OCI-LY1 (cell line): Measurements from ENCODE around the gene H6PD.

Source experiments
- H2AFZ ChIP-seq: fragments of 200-600 bp; sonication (generic), shearing (Covaris generic); 2 replicates; pipeline ENCODE4 v1.6.0; 2014; ENCODE audit warnings: antibody characterized with exemption, mild to moderate bottlenecking, low read length
- H3F3A ChIP-seq: fragments of 200-600 bp; sonication (generic), shearing (Covaris generic); 2 replicates; pipeline ENCODE4 v1.6.0; 2014; ENCODE audit warnings: mild to moderate bottlenecking, antibody characterized with exemption, low read length, moderate library complexity; ENCODE audit not compliant: insufficient read depth
- H3K27ac ChIP-seq: fragments of 200-600 bp; sonication (generic); 2 replicates; pipeline ENCODE4 v1.5.1; 2014; ENCODE audit warnings: low read length, mixed run types, mild to moderate bottlenecking, low read depth; ENCODE audit not compliant: poor library complexity, severe bottlenecking
- H3K27me3 ChIP-seq: fragments of 200-600 bp; sonication (generic); 2 replicates; pipeline ENCODE4 v1.6.0; 2014; ENCODE audit warnings: antibody characterized with exemption, mild to moderate bottlenecking, low read length, moderate library complexity; ENCODE audit not compliant: insufficient read depth
- H3K36me3 ChIP-seq: fragments of 200-600 bp; sonication (generic); 2 replicates; pipeline ENCODE4 v1.6.1; 2014; ENCODE audit warnings: mild to moderate bottlenecking, antibody characterized with exemption, low read length, moderate library complexity, mixed read lengths; ENCODE audit not compliant: insufficient read depth
- H3K4me1 ChIP-seq: fragments of 200-600 bp; sonication (generic); 2 replicates; pipeline ENCODE4 v1.5.1; 2014; ENCODE audit warnings: mild to moderate bottlenecking, low read length, moderate library complexity; ENCODE audit not compliant: insufficient read depth, severe bottlenecking
- H3K4me2 ChIP-seq: fragments of 200-600 bp; sonication (generic), shearing (Covaris generic); 2 replicates; pipeline ENCODE4 v1.6.1; 2014; ENCODE audit warnings: low read length
- H3K4me3 ChIP-seq: fragments of 200-600 bp; sonication (generic); 2 replicates; pipeline ENCODE4 v1.5.1; 2014; ENCODE audit warnings: low read length, low read depth, mild to moderate bottlenecking, mixed read lengths; ENCODE audit not compliant: poor library complexity, severe bottlenecking
- H3K79me2 ChIP-seq: fragments of 200-600 bp; shearing (Covaris generic); 2 replicates; pipeline ENCODE4 v1.6.1; 2016; ENCODE audit warnings: mixed run types, low read length, mixed read lengths; ENCODE audit not compliant: insufficient read depth
- H3K9ac ChIP-seq: fragments of 200-600 bp; sonication (generic), shearing (Covaris generic); 2 replicates; pipeline ENCODE4 v1.6.1; 2014; ENCODE audit warnings: mild to moderate bottlenecking, low read length, mixed read lengths
- H3K9me2 ChIP-seq: fragments of 200-600 bp; sonication (generic), shearing (Covaris generic); 2 replicates; pipeline ENCODE4 v1.6.1; 2014; ENCODE audit warnings: low read depth, mild to moderate bottlenecking, low read length, mixed read lengths
- H3K9me3 ChIP-seq: fragments of 200-600 bp; shearing (Covaris generic); 2 replicates; pipeline ENCODE4 v1.6.1; 2014; ENCODE audit warnings: low read length, mixed read lengths
- H4K20me1 ChIP-seq: fragments of 200-600 bp; sonication (generic), shearing (Covaris generic); 2 replicates; pipeline ENCODE4 v1.6.0; 2016; ENCODE audit warnings: mild to moderate bottlenecking, low read length; ENCODE audit not compliant: insufficient read depth
- EZH2 ChIP-seq: fragments of 200-600 bp; sonication (generic), shearing (Covaris generic); IDR thresholded peaks from 2 replicates; pipeline ENCODE4 v1.8.0; 2017; ENCODE audit warnings: borderline replicate concordance, mixed run types, mild to moderate bottlenecking, antibody characterized with exemption, low read length, moderate library complexity, mixed read lengths
- TF ChIP-seq, protein P1 (sequence below): fragments of 200-600 bp; sonication (generic), shearing (Covaris generic); IDR thresholded peaks from 2 replicates; pipeline ENCODE4 v1.5.1; 2017; ENCODE audit warnings: mild to moderate bottlenecking, antibody characterized with exemption, low read length, moderate library complexity, mixed read lengths

Gene H6PD

DNA sequence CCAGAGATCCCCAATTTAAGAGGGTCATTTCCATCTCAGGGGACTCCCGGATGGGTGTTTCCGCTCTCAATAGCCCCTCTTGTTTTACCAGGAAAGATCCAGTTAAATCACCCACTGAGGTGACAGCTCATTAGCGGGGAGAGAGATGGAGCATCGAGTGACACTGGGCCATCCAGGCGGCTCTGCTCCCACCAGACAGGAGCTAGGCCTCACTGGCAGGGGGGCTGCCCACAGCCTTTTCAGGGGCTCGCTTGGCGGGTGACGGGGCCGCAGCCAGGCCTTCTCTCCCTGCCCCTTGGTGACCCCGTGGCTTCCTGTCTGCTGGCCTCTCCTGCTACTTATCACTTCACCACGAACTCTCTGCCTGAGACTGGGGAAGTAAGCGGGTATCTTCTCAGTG lies 31.4 kb downstream of the H6PD start:
- H3K9me3 ChIP-seq, result no peaks in the 10 kb centered on the region
- H3K27ac ChIP-seq, result no peak overlapping the region
- no peak overlapping the region for H2AFZ ChIP-seq
- TF ChIP-seq EZH2, result no peak
- TF ChIP-seq, protein P1, sequence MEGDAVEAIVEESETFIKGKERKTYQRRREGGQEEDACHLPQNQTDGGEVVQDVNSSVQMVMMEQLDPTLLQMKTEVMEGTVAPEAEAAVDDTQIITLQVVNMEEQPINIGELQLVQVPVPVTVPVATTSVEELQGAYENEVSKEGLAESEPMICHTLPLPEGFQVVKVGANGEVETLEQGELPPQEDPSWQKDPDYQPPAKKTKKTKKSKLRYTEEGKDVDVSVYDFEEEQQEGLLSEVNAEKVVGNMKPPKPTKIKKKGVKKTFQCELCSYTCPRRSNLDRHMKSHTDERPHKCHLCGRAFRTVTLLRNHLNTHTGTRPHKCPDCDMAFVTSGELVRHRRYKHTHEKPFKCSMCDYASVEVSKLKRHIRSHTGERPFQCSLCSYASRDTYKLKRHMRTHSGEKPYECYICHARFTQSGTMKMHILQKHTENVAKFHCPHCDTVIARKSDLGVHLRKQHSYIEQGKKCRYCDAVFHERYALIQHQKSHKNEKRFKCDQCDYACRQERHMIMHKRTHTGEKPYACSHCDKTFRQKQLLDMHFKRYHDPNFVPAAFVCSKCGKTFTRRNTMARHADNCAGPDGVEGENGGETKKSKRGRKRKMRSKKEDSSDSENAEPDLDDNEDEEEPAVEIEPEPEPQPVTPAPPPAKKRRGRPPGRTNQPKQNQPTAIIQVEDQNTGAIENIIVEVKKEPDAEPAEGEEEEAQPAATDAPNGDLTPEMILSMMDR, result no peak
- no peaks in the 10 kb centered on the region for H4K20me1 ChIP-seq
- no peaks in the 10 kb centered on the region for H3K79me2 ChIP-seq
- H3F3A ChIP-seq, result no peaks in the 10 kb centered on the region
- H3K4me2 ChIP-seq, result no peak overlapping the region
- no peak overlapping the region for H3K4me3 ChIP-seq
- H3K27me3 ChIP-seq, result no peaks in the 10 kb centered on the region
- no peaks in the 10 kb centered on the region for H3K9me2 ChIP-seq
- no peaks in the 10 kb centered on the region for H3K4me1 ChIP-seq
- no peak overlapping the region for H3K9ac ChIP-seq
- no peaks in the 10 kb centered on the region for H3K36me3 ChIP-seq

DNA sequence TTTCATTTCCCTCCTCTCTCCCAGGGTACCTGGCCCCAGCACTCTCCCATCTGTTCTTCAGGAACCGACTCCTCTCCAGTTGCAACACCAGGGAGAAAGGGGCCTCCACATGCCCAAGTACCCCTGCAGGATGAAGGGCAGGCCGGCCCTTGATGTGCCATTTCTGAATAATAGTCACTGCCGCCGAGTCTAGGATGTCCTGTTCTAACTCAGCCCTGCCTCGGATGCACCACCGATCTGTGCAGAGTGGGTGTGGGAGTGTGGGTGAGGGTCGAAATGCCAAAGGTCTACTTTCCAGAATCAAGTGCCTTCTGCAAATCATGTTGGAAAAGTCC lies 32.7 kb downstream of the H6PD start:
- no peak overlapping the region for H2AFZ ChIP-seq
- no peaks in the 10 kb centered on the region for H3K9me2 ChIP-seq
- H3K9me3 ChIP-seq, result no peaks in the 10 kb centered on the region
- H3K36me3 ChIP-seq, result no peaks in the 10 kb centered on the region
- no peak overlapping the region for H3K9ac ChIP-seq
- H3K4me2 ChIP-seq, result no peak overlapping the region
- H3K4me1 ChIP-seq, result no peaks in the 10 kb centered on the region
- H3K4me3 ChIP-seq, result no peak overlapping the region
- H3F3A ChIP-seq, result no peaks in the 10 kb centered on the region
- TF ChIP-seq, protein P1, result no peak
- TF ChIP-seq EZH2, result no peak
- H3K27ac ChIP-seq, result no peak overlapping the region
- H3K27me3 ChIP-seq, result no peaks in the 10 kb centered on the region
- H4K20me1 ChIP-seq, result no peaks in the 10 kb centered on the region
- H3K79me2 ChIP-seq, result no peaks in the 10 kb centered on the region

DNA sequence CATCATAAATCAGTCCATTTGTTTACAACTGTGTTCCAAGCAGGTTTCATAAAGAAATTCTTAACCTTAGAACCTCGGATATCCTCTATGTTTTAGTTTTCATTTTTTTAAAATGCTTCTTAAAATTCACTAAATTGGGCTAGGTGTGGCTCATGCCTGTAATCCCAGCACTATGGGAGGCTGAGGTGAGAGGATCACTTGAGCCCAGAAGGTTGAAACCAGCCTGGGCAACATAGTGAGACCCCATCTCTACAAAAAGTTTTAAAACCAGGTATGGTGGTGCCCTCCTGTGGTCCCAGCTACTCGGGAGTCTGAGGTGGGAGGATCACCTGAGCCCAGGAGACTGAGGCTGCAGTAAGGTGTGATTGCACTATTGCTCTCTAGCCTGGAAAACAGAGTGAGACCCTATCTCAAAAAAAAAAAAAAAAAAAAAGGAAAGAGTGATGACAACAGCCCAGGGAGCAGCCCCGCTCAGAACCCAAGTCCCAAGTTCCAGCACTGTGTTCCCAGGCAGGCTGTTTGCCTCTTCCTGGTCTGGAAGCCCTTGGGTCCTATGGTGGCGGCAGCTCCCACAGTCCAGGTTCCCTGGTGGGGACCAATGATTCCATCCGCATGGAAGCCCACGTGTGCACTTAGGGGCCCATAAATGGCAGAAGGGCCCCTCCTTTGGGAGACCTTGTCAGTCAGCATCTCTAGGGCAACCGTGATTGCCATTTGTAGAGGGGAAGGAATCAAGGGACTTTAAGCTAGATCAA lies 33.4 kb downstream of the H6PD start:
- H3K79me2 ChIP-seq, result no peaks in the 10 kb centered on the region
- H3K4me3 ChIP-seq, result no peak overlapping the region
- no peak overlapping the region for H3K27ac ChIP-seq
- H3K9ac ChIP-seq, result no peak overlapping the region
- no peaks in the 10 kb centered on the region for H3K9me3 ChIP-seq
- no peaks in the 10 kb centered on the region for H4K20me1 ChIP-seq
- no peak overlapping the region for H2AFZ ChIP-seq
- TF ChIP-seq, protein P1, result no peak
- TF ChIP-seq EZH2, result no peak
- H3K36me3 ChIP-seq, result no peaks in the 10 kb centered on the region
- H3F3A ChIP-seq, result no peaks in the 10 kb centered on the region
- H3K27me3 ChIP-seq, result no peaks in the 10 kb centered on the region
- H3K9me2 ChIP-seq, result no peaks in the 10 kb centered on the region
- H3K4me2 ChIP-seq, result no peak overlapping the region
- no peaks in the 10 kb centered on the region for H3K4me1 ChIP-seq
